ENCODE data around the gene HMX2. TPM values are rescaled to one million over a fixed set of nuclear protein-coding genes. Genes with fewer than 3 reads are reported as not detected.
"Not testable (repeated sequence)": the region's sequence is repeated elsewhere in the genome, so short reads cannot be mapped to it uniquely, and the experiment has no call there.

HMX2 gene
- total and polyA plus RNA-seq, 2 of the 8 experiments (the other 6 are each of a cell fraction or from before 2014, with no cell fraction given), result 2.0 to 2.7 TPM

DNA sequence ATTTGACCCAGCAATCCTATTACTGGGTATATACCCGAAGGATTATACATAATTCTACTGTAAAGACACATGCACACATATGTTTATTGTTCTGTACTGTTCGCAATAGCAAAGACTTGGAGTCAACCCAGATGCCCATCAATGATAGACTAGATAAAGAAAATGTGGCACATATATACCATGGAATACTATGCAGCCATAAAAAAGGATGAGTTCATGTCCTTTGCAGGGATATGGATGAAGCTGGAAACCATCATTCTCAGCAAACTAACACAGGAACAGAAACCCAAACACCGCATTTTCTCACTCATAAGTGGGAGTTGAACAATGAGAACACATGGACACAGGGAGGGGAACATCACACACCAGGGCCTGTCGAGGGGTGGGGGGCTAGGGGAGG, 30.5 kb downstream of the HMX2 start:
- H3K4me2 ChIP-seq (ENCODE audit: insufficient read depth in 1 of 2, low read depth in 2 of 2, low read length in 2 of 2); H3K4me1 ChIP-seq (replicated peaks in 1 of 4; ENCODE audit: control insufficient read depth in 3 of 4, insufficient read depth in 4 of 4, low read length in 3 of 4); H2BK120ac ChIP-seq (replicated peaks; ENCODE audit: low read depth, low read length); H3K9me3 ChIP-seq (ENCODE audit: insufficient read depth in 2 of 2, low read depth in 1 of 2, low read length in 1 of 2); H3K9ac ChIP-seq (replicated peaks in 1 of 4; ENCODE audit: extremely low read depth in 1 of 4, low read depth in 3 of 4, low read length in 3 of 4); H3K79me1 ChIP-seq (ENCODE audit: low read depth, low read length); H2AK5ac ChIP-seq (ENCODE audit: low read depth, low read length); POLR2A ChIA-PET (ENCODE audit: partially characterized antibody); H2BK20ac ChIP-seq (ENCODE audit: low read length); H3K18ac ChIP-seq (ENCODE audit: extremely low read depth, low read length); H2BK5ac ChIP-seq (ENCODE audit: low read depth, low read length); H4K91ac ChIP-seq (replicated peaks; ENCODE audit: insufficient read length, low read length); H3K23ac ChIP-seq (ENCODE audit: insufficient read length); H4K20me1 ChIP-seq (replicated peaks in 1 of 2; ENCODE audit: control insufficient read depth in 1 of 2, insufficient read depth in 2 of 2, low read length in 2 of 2); FAIRE-seq; H3K27ac ChIP-seq (ENCODE audit: low read depth, low read length); H3K27me3 ChIP-seq (replicated peaks in 1 of 4; ENCODE audit: control insufficient read depth in 3 of 4, extremely low read depth in 1 of 4, insufficient read depth in 3 of 4, low read length in 3 of 4); H2BK12ac ChIP-seq (ENCODE audit: low read depth, low read length); H3K14ac ChIP-seq (ENCODE audit: insufficient read length); H3K4ac ChIP-seq (replicated peaks; ENCODE audit: insufficient read length, low read depth, low read length); H2AFZ ChIP-seq (ENCODE audit: low read length); H4K5ac ChIP-seq (ENCODE audit: insufficient read length, low read depth, low read length); H3K79me2 ChIP-seq (ENCODE audit: control insufficient read depth in 1 of 2, insufficient read depth in 2 of 2, low read length in 2 of 2); H3K23me2 ChIP-seq (ENCODE audit: low read depth, low read length); H3K4me3 ChIP-seq (ENCODE audit: extremely low read depth in 1 of 4, insufficient read depth in 2 of 4, low read depth in 3 of 4, low read length in 4 of 4); H4K8ac ChIP-seq (ENCODE audit: extremely low read depth, insufficient read depth, low read length); H3K36me3 ChIP-seq (ENCODE audit: control insufficient read depth in 2 of 4, insufficient read depth in 4 of 4, low read length in 3 of 4); DNase-seq (ENCODE audit: low read depth in 1 of 2, low spot score in 2 of 2); H2BK15ac ChIP-seq (ENCODE audit: low read length); H3K56ac ChIP-seq (replicated peaks; ENCODE audit: insufficient read length, low read depth, low read length): not testable (repeated sequence)
- CTCF ChIA-PET (ENCODE audit: partially characterized antibody), result interaction anchor here (0.6 kb wide), 1 partner anchor 138 kb away, joined by 3 read pairs; no protein-coding TSS in a partner anchor
- 93% methylated on average over 4 of the region's 4 CpGs; no CpG with 5 or more reads in 1 of the 2 experiments for WGBS, 2 experiments (ENCODE audit: extremely low coverage in 1 of 2, insufficient coverage in 1 of 2, insufficient read length in 1 of 2, insufficient replicate concordance in 2 of 2, low coverage in 1 of 2, low lambda C conversion rate in 2 of 2, missing lambda C conversion rate in 1 of 2)
